ENCODE results near the gene SMIM17.

DNA sequence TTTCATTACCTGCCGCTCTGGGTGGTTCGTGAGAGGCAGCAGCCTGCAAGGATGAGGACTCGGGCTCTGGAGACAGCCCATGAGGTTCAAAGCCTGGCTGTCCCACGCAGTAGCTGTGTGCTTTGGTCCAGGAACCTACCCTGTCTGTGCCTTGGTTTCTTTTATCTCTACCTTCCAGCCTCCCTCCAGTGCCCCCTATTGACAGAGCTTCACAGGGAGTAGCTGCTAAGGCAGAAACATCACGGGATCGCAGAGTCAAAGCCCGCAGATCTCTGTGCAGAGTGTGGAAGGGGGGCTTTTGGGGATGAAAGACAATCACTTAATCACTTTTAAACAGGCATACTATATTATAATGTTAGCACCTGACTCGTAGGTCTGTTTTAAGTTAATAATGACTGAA, 31.7 kb upstream of the SMIM17 start:
- TF ChIP-seq, protein P1, sequence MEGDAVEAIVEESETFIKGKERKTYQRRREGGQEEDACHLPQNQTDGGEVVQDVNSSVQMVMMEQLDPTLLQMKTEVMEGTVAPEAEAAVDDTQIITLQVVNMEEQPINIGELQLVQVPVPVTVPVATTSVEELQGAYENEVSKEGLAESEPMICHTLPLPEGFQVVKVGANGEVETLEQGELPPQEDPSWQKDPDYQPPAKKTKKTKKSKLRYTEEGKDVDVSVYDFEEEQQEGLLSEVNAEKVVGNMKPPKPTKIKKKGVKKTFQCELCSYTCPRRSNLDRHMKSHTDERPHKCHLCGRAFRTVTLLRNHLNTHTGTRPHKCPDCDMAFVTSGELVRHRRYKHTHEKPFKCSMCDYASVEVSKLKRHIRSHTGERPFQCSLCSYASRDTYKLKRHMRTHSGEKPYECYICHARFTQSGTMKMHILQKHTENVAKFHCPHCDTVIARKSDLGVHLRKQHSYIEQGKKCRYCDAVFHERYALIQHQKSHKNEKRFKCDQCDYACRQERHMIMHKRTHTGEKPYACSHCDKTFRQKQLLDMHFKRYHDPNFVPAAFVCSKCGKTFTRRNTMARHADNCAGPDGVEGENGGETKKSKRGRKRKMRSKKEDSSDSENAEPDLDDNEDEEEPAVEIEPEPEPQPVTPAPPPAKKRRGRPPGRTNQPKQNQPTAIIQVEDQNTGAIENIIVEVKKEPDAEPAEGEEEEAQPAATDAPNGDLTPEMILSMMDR (IDR thresholded peaks at IDR 0.05), result no peak
- TF ChIP-seq EZH2 (IDR thresholded peaks at IDR 0.05), result no peak

All from neural progenitor cell (in vitro differentiated cells).